ENCODE data around the gene PRTN3. TPM values are rescaled to one million over a fixed set of nuclear protein-coding genes. Genes with fewer than 3 reads are reported as not detected.

PRTN3 gene
- total and polyA plus RNA-seq, 5 donors from 2014 or later = not detected

DNA sequence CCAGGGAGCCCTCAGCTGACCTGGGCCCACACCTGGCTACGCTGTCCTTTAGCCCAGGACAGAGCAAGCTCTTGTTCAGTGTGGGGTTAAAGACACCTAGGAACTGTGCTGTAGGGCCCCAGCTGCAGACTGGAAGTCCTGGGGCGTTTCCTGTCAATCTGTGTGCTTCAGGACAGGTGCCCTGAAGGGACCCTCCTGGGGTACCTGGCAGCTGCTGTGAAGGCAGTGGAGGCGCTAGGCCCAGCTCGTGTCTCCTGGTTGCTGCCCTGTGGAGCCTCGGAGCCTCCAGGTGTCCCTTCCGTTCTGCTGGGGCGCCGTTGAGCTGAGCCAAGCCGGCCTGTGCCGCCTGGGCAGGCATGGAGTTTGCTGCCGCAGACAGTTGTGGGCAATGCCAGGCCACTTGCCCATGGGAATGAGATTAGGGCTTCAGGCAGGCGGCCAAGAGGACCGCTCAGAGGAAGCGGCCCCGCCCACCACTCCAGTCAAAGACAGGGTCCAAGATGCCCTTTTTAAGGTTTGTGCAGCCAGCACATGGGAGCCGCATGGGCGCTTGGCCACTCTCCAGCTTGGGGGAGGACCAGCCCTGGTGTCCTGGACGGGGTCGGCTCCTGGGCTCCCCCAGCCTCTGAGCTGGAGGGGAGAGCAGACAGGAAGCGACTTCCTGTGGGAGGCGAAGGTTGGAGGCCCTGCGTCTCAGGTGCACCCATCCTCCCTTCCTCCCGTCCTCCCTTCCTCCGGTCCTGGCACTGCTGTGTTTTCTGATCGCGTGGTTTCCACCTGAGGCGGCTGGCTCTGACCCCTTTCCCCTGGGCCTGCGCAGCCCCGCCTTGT lies 39.6 kb upstream of the PRTN3 start:
- Mint-ChIP-seq H3K27me3 (peaks cover 4% of the 10 kb centered on the region), H3K4me1 (peaks cover 0 to 58% (median 22%) of the 10 kb centered on the region in 4 donors), H3K9me3 (peaks cover 0 to 2% (median 0%) of the 10 kb centered on the region in 7 donors), H3K36me3 (peaks cover 16% of the 10 kb centered on the region), H3K27ac (peak overlapping the region; percentile 60 to 65 (median 64)), H3K4me3 (peak overlapping the region; percentile 67 to 82 (median 78))
- ATAC-seq (ENCODE audit: low read depth in 2 of 2) (no peak), DNase-seq (peak in 1 of 3 donors; percentile 56)
- Histone ChIP-seq H3K27ac (ENCODE audit: insufficient read depth, low read length, poor library complexity, severe bottlenecking) (peak overlapping the region; percentile 80), H3K27me3 (ENCODE audit: control insufficient read depth, insufficient read depth, low read length) (no peaks in the 10 kb centered on the region), H3K9me3 (ENCODE audit: control insufficient read depth in 2 of 2, low read length in 2 of 2) (no peaks in the 10 kb centered on the region), H3K36me3 (ENCODE audit: control insufficient read depth, insufficient read depth, low read length) (peaks cover 30% of the 10 kb centered on the region), H3K4me1 (ENCODE audit: control insufficient read depth, insufficient read depth, low read length, poor library complexity, severe bottlenecking) (peaks cover 60% of the 10 kb centered on the region), H3K4me3 (ENCODE audit: low read depth, low read length) (peak overlapping the region; percentile 19)

DNA sequence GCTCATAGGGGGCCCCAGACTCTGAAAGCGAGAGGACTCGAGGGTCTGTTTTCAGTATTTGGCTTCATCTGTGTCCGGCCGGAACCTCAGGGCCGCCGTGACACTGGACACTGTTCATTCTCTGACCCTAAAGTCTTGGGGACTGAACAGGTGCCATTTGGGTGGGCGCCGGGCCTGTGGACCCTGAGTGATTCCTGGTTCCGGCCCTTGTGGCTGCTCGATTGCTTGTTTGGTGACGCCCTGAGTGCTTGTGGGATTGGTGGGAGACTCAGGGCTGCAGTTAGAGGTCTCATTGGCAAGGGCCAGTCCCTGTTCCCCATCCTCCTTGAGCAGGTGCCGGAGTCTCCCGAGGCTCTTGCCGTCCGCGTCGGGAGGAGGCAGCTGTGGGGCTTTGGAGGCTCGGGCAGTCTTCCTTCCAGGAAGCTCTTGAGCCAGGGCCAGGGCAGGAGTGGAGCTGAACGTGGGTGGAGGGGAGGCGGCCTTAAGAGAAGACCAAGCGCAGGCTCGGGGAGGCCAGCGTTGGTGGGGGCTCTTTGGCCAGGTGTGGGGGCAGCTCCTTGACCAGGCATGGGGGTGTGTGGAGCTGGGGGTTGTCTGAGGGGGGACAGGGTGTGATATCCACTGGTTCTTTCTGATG lies 38.8 kb upstream of the PRTN3 start:
- no peaks in the 10 kb centered on the region for H3K27me3 ChIP-seq (ENCODE audit: control insufficient read depth, insufficient read depth, low read length)
- H3K4me1 Mint-ChIP-seq = peaks cover 0 to 54% (median 18%) of the 10 kb centered on the region in 4 donors
- peaks cover 36% of the 10 kb centered on the region for H3K36me3 ChIP-seq (ENCODE audit: control insufficient read depth, insufficient read depth, low read length)
- no peak for DNase-seq
- ATAC-seq (ENCODE audit: low read depth in 2 of 2) = no peak
- peaks cover 16% of the 10 kb centered on the region for H3K36me3 Mint-ChIP-seq
- H3K27ac Mint-ChIP-seq = peak overlapping the region in 1 of 3 donors; percentile 60
- no peak overlapping the region for H3K4me3 ChIP-seq (ENCODE audit: low read depth, low read length)
- peak overlapping the region; percentile 61 to 82 (median 72) for H3K4me3 Mint-ChIP-seq
- peaks cover 0 to 2% (median 0%) of the 10 kb centered on the region in 7 donors for H3K9me3 Mint-ChIP-seq
- no peaks in the 10 kb centered on the region for H3K9me3 ChIP-seq (ENCODE audit: control insufficient read depth in 2 of 2, low read length in 2 of 2)
- peaks cover under 1% of the 10 kb centered on the region for H3K27me3 Mint-ChIP-seq
- H3K27ac ChIP-seq (ENCODE audit: insufficient read depth, low read length, poor library complexity, severe bottlenecking) = peak overlapping the region; percentile 80
- peaks cover 55% of the 10 kb centered on the region for H3K4me1 ChIP-seq (ENCODE audit: control insufficient read depth, insufficient read depth, low read length, poor library complexity, severe bottlenecking)

- peaks cover 0 to 2% (median 0%) of the 10 kb centered on the region in 7 donors for H3K9me3 Mint-ChIP-seq
- Histone ChIP-seq H3K36me3 (ENCODE audit: control insufficient read depth, insufficient read depth, low read length) (peaks cover 42% of the 10 kb centered on the region), H3K4me3 (ENCODE audit: low read depth, low read length) (no peak overlapping the region), H3K27ac (ENCODE audit: insufficient read depth, low read length, poor library complexity, severe bottlenecking) (no peak overlapping the region), H3K4me1 (ENCODE audit: control insufficient read depth, insufficient read depth, low read length, poor library complexity, severe bottlenecking) (peaks cover 55% of the 10 kb centered on the region), H3K9me3 (ENCODE audit: control insufficient read depth in 2 of 2, low read length in 2 of 2) (no peaks in the 10 kb centered on the region), H3K27me3 (ENCODE audit: control insufficient read depth, insufficient read depth, low read length) (no peaks in the 10 kb centered on the region)
- DNase-seq (no peak), ATAC-seq (ENCODE audit: low read depth in 2 of 2) (no peak)
- peak overlapping the region in 3 of 4 donors; percentile 39 to 82 (median 78) for H3K4me3 Mint-ChIP-seq
- no peaks in the 10 kb centered on the region for H3K27me3 Mint-ChIP-seq
- peaks cover 22% of the 10 kb centered on the region for H3K36me3 Mint-ChIP-seq
- peaks cover 0 to 60% (median 21%) of the 10 kb centered on the region in 4 donors for H3K4me1 Mint-ChIP-seq
- no peak overlapping the region for H3K27ac Mint-ChIP-seq
Measured at GRCh38 chr19:802498-803098, 38.2 kb upstream of the PRTN3 start.

DNA sequence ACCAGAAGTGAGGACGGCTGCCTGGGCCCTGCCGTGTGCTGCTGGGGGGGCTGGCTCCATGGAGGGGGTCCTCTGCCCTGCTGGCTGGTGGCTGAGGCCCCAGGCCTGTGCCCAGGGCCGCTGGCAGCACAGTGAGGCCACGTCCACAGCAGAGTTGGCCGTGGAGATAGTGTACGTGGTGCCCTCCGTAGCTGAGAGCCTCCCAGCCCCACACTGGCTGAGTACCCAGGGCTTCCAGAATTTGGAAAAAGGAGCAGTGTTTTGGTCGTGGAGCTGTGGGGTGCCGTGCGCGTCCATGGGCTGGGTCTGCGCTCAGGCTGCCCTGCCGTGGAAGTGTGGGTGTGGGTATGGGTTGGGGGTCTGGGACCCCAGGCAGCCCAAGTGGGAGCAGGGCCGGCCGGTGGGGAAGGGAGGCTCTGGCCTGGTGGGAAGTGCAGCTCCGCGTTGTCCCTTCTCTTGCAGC lies 37.7 kb upstream of the PRTN3 start:
- peaks cover 0 to 2% (median 0%) of the 10 kb centered on the region in 7 donors for H3K9me3 Mint-ChIP-seq
- Histone ChIP-seq H3K27ac (ENCODE audit: insufficient read depth, low read length, poor library complexity, severe bottlenecking) (no peak overlapping the region), H3K4me3 (ENCODE audit: low read depth, low read length) (no peak overlapping the region), H3K4me1 (ENCODE audit: control insufficient read depth, insufficient read depth, low read length, poor library complexity, severe bottlenecking) (peaks cover 55% of the 10 kb centered on the region), H3K27me3 (ENCODE audit: control insufficient read depth, insufficient read depth, low read length) (no peaks in the 10 kb centered on the region), H3K36me3 (ENCODE audit: control insufficient read depth, insufficient read depth, low read length) (peaks cover 48% of the 10 kb centered on the region), H3K9me3 (ENCODE audit: control insufficient read depth in 2 of 2, low read length in 2 of 2) (no peaks in the 10 kb centered on the region)
- H3K27me3 Mint-ChIP-seq = no peaks in the 10 kb centered on the region
- ATAC-seq (ENCODE audit: low read depth in 2 of 2) (no peak), DNase-seq (no peak)
- peaks cover 0 to 64% (median 21%) of the 10 kb centered on the region in 4 donors for H3K4me1 Mint-ChIP-seq
- peak overlapping the region in 2 of 4 donors; percentile 33 to 41 for H3K4me3 Mint-ChIP-seq
- peaks cover 27% of the 10 kb centered on the region for H3K36me3 Mint-ChIP-seq
- H3K27ac Mint-ChIP-seq = peak overlapping the region in 1 of 3 donors; percentile 20

DNA sequence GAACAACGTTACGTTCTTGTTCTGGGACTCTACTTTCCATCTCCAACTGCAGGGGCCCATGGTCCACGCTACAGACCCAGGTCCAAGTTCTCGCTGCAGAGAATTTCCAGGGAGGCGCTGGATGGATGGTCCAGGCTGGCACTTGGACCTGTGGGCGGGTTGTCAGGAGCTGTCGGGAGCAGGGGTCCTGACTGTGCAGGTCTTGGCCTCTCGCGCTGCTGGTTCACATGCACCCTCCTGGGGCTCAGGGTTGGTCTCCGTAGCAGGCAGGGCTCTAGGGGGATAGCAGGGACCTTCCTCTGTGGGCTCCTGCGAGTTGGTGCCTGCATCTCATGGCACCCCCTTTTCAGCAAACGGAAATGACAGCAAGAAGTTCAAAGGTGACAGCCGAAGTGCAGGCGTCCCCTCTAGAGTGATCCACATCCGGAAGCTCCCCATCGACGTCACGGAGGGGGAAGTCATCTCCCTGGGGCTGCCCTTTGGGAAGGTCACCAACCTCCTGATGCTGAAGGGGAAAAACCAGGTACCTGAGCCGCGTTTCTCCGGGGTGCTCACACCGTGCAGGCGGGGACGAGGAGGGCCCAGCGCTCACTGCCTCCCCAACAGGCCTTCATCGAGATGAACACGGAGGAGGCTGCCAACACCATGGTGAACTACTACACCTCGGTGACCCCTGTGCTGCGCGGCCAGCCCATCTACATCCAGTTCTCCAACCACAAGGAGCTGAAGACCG lies 36.9 kb upstream of the PRTN3 start:
- Mint-ChIP-seq H3K36me3 (peaks cover 27% of the 10 kb centered on the region), H3K27me3 (no peaks in the 10 kb centered on the region), H3K4me1 (peaks cover 0 to 63% (median 21%) of the 10 kb centered on the region in 4 donors), H3K9me3 (peaks cover 0 to 2% (median 0%) of the 10 kb centered on the region in 7 donors), H3K4me3 (peak overlapping the region in 3 of 4 donors; percentile 27 to 41 (median 33)), H3K27ac (peak overlapping the region in 1 of 3 donors; percentile 20)
- no peak overlapping the region for H3K27ac ChIP-seq (ENCODE audit: insufficient read depth, low read length, poor library complexity, severe bottlenecking)
- peaks cover 49% of the 10 kb centered on the region for H3K4me1 ChIP-seq (ENCODE audit: control insufficient read depth, insufficient read depth, low read length, poor library complexity, severe bottlenecking)
- ATAC-seq (ENCODE audit: low read depth in 2 of 2) = no peak
- peaks cover 51% of the 10 kb centered on the region for H3K36me3 ChIP-seq (ENCODE audit: control insufficient read depth, insufficient read depth, low read length)
- no peaks in the 10 kb centered on the region for H3K9me3 ChIP-seq (ENCODE audit: control insufficient read depth in 2 of 2, low read length in 2 of 2)
- H3K27me3 ChIP-seq (ENCODE audit: control insufficient read depth, insufficient read depth, low read length) = no peaks in the 10 kb centered on the region
- DNase-seq = no peak
- H3K4me3 ChIP-seq (ENCODE audit: low read depth, low read length) = no peak overlapping the region

DNA sequence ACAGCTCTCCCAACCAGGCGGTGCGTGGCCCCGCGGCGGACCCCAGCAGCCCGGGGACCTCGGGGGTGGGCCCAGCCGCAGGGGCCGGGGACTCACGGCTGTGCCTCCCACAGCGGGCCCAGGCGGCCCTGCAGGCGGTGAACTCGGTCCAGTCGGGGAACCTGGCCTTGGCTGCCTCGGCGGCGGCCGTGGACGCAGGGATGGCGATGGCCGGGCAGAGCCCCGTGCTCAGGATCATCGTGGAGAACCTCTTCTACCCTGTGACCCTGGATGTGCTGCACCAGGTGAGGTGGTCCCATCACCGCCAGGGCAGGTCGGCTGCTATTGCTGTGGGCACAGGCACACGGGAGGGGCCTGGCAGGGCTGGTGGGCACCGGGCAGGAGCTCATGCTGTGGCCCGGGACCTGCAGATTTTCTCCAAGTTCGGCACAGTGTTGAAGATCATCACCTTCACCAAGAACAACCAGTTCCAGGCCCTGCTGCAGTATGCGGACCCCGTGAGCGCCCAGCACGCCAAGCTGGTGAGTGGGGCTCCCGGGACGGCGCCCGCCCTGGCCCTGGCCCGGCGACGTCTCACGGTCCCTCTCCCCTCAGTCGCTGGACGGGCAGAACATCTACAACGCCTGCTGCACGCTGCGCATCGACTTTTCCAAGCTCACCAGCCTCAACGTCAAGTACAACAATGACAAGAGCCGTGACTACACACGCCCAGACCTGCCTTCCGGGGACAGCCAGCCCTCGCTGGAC lies 36.2 kb upstream of the PRTN3 start:
- peaks cover 42% of the 10 kb centered on the region for H3K4me1 ChIP-seq (ENCODE audit: control insufficient read depth, insufficient read depth, low read length, poor library complexity, severe bottlenecking)
- Mint-ChIP-seq H3K27ac (no peak overlapping the region), H3K4me1 (peaks cover 0 to 56% (median 19%) of the 10 kb centered on the region in 4 donors), H3K4me3 (peak overlapping the region in 1 of 4 donors; percentile 71), H3K9me3 (peaks cover 0 to 2% (median 0%) of the 10 kb centered on the region in 7 donors), H3K27me3 (no peaks in the 10 kb centered on the region), H3K36me3 (peaks cover 23% of the 10 kb centered on the region)
- H3K36me3 ChIP-seq (ENCODE audit: control insufficient read depth, insufficient read depth, low read length) = peaks cover 59% of the 10 kb centered on the region
- H3K27me3 ChIP-seq (ENCODE audit: control insufficient read depth, insufficient read depth, low read length) = no peaks in the 10 kb centered on the region
- ATAC-seq (ENCODE audit: low read depth in 2 of 2) = no peak
- no peak overlapping the region for H3K4me3 ChIP-seq (ENCODE audit: low read depth, low read length)
- DNase-seq = no peak
- H3K9me3 ChIP-seq (ENCODE audit: control insufficient read depth in 2 of 2, low read length in 2 of 2) = no peaks in the 10 kb centered on the region
- no peak overlapping the region for H3K27ac ChIP-seq (ENCODE audit: insufficient read depth, low read length, poor library complexity, severe bottlenecking)
